ENCODE results near the gene MIOX.

The MIOX gene

DNA sequence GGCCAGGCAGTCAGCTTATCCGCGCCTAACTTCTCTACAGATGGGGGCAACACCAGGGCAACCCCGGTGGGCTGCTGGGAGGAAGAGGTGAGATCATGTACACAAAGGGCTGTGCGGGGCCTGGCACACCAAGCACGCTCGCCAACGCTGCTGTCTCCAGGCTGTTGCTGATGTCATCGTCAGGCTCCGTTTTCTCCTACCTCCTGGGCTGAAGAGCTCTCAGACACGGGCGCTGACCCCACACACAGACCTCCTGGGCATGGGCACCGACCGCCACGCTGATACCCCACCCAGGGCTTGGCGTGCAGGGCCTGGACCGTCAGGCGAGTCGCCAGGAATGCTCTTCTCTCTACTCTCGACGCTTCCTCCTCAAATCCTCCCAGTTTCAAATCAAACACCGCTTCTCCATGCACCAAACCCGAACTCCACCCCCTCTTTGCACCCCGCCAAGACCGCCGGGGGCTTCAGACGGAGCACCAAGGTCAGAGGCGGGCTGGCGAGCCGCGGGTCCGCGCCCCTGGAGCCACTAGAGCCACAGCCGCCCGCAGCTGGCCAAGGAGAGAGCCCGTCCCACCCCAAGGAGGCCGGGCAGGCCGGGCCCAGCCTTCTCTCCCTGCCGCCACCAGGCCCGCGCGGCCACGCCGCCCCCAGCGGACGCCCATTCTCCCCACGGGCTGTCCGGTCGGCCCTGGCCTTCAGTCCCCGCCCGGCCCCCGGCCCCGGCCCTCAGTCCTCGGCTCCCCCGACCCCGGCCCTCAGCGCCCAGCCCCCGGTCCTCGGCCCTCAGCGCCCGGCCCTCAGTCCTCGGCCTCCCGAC is 12.6 kb upstream of the MIOX start:
- H3K27me3 ChIP-seq (ENCODE audit: control insufficient read depth in 1 of 2, insufficient read depth in 2 of 2, low read length in 2 of 2) = no peaks in the 10 kb centered on the region

GRCh38 chr22:50474710-50475651 is 11.7 kb upstream of the MIOX start, which contains the start of gene SBF1:
TSS of gene SBF1 (minus strand) at chr22:50475035. CDS start at chr22:50474840, 195 bp downstream.
- Histone ChIP-seq H3K36me3 (ENCODE audit: control insufficient read depth in 1 of 2, insufficient read depth in 2 of 2, low read length in 2 of 2) (no peaks in the 10 kb centered on the region), H3K27ac (ENCODE audit: low read depth, low read length) (peak within 1 kb of the TSS; percentile 10), H3K4me1 (ENCODE audit: control insufficient read depth in 1 of 2, insufficient read depth in 2 of 2, low read length in 2 of 2) (peaks cover 41 to 46% of the 10 kb centered on the region in 2 donors), H3K27me3 (ENCODE audit: control insufficient read depth in 1 of 2, insufficient read depth in 2 of 2, low read length in 2 of 2) (peaks cover 0 to 2% of the 10 kb centered on the region in 2 donors), H3K9me3 (ENCODE audit: control insufficient read depth in 1 of 2, low read length in 2 of 2) (no peaks in the 10 kb centered on the region), H3K9ac (ENCODE audit: low read depth in 1 of 2, low read length in 2 of 2) (peak within 1 kb of the TSS; percentile 77 to 87), H3K4me3 (ENCODE audit: low read depth in 1 of 2, low read length in 2 of 2) (peak within 1 kb of the TSS; percentile 79 to 83)

More for the DNA sequence above, 12.6 kb upstream of the MIOX start:
- peaks cover 50 to 54% of the 10 kb centered on the region in 2 donors for H3K4me1 ChIP-seq (ENCODE audit: control insufficient read depth in 1 of 2, insufficient read depth in 2 of 2, low read length in 2 of 2)
- peak overlapping the region; percentile 73 to 87 for H3K9ac ChIP-seq (ENCODE audit: low read depth in 1 of 2, low read length in 2 of 2)
- no peaks in the 10 kb centered on the region for H3K9me3 ChIP-seq (ENCODE audit: control insufficient read depth in 1 of 2, low read length in 2 of 2)
- no peaks in the 10 kb centered on the region for H3K36me3 ChIP-seq (ENCODE audit: control insufficient read depth in 1 of 2, insufficient read depth in 2 of 2, low read length in 2 of 2)
- peak overlapping the region; percentile 79 to 83 for H3K4me3 ChIP-seq (ENCODE audit: low read depth in 1 of 2, low read length in 2 of 2)
- peak overlapping the region; percentile 10 for H3K27ac ChIP-seq (ENCODE audit: low read depth, low read length)

DNA sequence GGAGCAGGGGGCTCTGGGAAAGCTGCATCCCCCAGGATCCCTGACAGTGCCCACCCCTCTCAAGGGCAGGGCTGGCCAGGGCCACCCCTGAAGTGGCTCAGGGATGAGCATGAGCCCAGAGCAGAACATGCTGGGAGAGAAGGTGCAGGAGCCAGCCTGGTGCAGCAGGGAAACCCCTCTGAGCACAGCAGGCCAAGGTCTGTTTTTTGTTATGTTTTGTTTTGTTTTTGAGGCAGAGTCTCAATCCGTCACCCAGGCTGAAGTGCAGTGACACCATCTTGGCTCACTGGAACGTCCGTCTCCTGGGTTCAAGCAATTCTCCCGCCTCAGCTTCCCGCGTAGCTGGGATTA is 11.0 kb upstream of the MIOX start:
- no peaks in the 10 kb centered on the region for H3K9me3 ChIP-seq (ENCODE audit: control insufficient read depth in 1 of 2, low read length in 2 of 2)
- H3K36me3 ChIP-seq (ENCODE audit: control insufficient read depth in 1 of 2, insufficient read depth in 2 of 2, low read length in 2 of 2) = no peaks in the 10 kb centered on the region
- peaks cover 0 to 3% of the 10 kb centered on the region in 2 donors for H3K27me3 ChIP-seq (ENCODE audit: control insufficient read depth in 1 of 2, insufficient read depth in 2 of 2, low read length in 2 of 2)
- no peak overlapping the region for H3K27ac ChIP-seq (ENCODE audit: low read depth, low read length)
- peaks cover 34 to 39% of the 10 kb centered on the region in 2 donors for H3K4me1 ChIP-seq (ENCODE audit: control insufficient read depth in 1 of 2, insufficient read depth in 2 of 2, low read length in 2 of 2)
- peak overlapping the region; percentile 69 to 77 for H3K4me3 ChIP-seq (ENCODE audit: low read depth in 1 of 2, low read length in 2 of 2)
- H3K9ac ChIP-seq (ENCODE audit: low read depth in 1 of 2, low read length in 2 of 2) = peak overlapping the region; percentile 64 to 77

DNA sequence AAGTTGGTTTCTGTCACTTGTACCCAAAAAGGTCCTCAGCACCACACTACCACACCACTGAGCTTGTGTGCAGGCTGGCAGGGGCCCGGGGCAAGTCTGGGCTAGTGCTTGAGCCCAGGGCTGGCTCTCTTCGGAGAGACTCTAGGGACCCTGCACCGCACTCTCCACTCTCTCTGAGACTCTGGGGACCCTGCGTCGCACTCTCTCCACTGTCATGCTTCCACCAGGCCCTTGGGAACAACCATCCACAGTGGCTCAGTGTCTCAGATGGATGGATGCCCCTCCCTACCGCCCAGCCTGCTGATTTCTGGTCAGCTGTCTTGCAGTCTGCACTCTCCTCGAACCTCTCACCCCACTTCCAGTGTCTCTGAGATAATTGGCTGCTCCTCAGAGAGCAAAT is 9.8 kb upstream of the MIOX start:
- peaks cover 24 to 29% of the 10 kb centered on the region in 2 donors for H3K4me1 ChIP-seq (ENCODE audit: control insufficient read depth in 1 of 2, insufficient read depth in 2 of 2, low read length in 2 of 2)
- H3K4me3 ChIP-seq (ENCODE audit: low read depth in 1 of 2, low read length in 2 of 2) = no peak overlapping the region
- H3K27ac ChIP-seq (ENCODE audit: low read depth, low read length) = no peak overlapping the region
- H3K9ac ChIP-seq (ENCODE audit: low read depth in 1 of 2, low read length in 2 of 2) = no peak overlapping the region
- no peaks in the 10 kb centered on the region for H3K9me3 ChIP-seq (ENCODE audit: control insufficient read depth in 1 of 2, low read length in 2 of 2)
- peaks cover 0 to 4% of the 10 kb centered on the region in 2 donors for H3K27me3 ChIP-seq (ENCODE audit: control insufficient read depth in 1 of 2, insufficient read depth in 2 of 2, low read length in 2 of 2)
- H3K36me3 ChIP-seq (ENCODE audit: control insufficient read depth in 1 of 2, insufficient read depth in 2 of 2, low read length in 2 of 2) = no peaks in the 10 kb centered on the region

GRCh38 chr22:50477923-50478322 is 8.7 kb upstream of the MIOX start:
- no peak overlapping the region for H3K27ac ChIP-seq (ENCODE audit: low read depth, low read length)
- H3K27me3 ChIP-seq (ENCODE audit: control insufficient read depth in 1 of 2, insufficient read depth in 2 of 2, low read length in 2 of 2) = peaks cover 2 to 9% of the 10 kb centered on the region in 2 donors
- no peak overlapping the region for H3K4me3 ChIP-seq (ENCODE audit: low read depth in 1 of 2, low read length in 2 of 2)
- no peaks in the 10 kb centered on the region for H3K36me3 ChIP-seq (ENCODE audit: control insufficient read depth in 1 of 2, insufficient read depth in 2 of 2, low read length in 2 of 2)
- H3K4me1 ChIP-seq (ENCODE audit: control insufficient read depth in 1 of 2, insufficient read depth in 2 of 2, low read length in 2 of 2) = peaks cover 17 to 29% of the 10 kb centered on the region in 2 donors
- no peaks in the 10 kb centered on the region for H3K9me3 ChIP-seq (ENCODE audit: control insufficient read depth in 1 of 2, low read length in 2 of 2)
- H3K9ac ChIP-seq (ENCODE audit: low read depth in 1 of 2, low read length in 2 of 2) = no peak overlapping the region

DNA sequence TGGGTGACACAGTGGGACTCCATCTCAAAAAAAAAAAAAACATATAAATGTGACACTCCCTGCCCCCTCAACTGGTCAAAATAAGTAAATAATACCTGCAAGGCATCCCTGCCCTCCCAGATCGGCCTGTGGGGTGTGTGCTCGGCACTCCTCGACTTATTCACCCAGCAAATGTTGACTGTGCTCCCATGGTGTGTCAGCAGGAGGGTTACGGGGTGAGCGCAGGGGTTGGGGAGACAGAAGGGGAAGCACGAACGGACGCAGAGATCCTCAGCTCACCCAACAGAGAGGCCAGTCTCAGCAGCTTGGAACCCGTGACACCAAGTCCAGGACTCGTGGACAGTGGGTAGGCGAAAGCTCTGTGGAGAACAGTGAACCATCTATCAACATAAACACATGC is 6.9 kb upstream of the MIOX start:
- H3K36me3 ChIP-seq (ENCODE audit: control insufficient read depth in 1 of 2, insufficient read depth in 2 of 2, low read length in 2 of 2) = no peaks in the 10 kb centered on the region
- H3K4me1 ChIP-seq (ENCODE audit: control insufficient read depth in 1 of 2, insufficient read depth in 2 of 2, low read length in 2 of 2) = peaks cover 16 to 34% of the 10 kb centered on the region in 2 donors
- H3K27ac ChIP-seq (ENCODE audit: low read depth, low read length) = no peak overlapping the region
- H3K9me3 ChIP-seq (ENCODE audit: control insufficient read depth in 1 of 2, low read length in 2 of 2) = no peaks in the 10 kb centered on the region
- H3K27me3 ChIP-seq (ENCODE audit: control insufficient read depth in 1 of 2, insufficient read depth in 2 of 2, low read length in 2 of 2) = peaks cover 5 to 9% of the 10 kb centered on the region in 2 donors
- no peak overlapping the region for H3K4me3 ChIP-seq (ENCODE audit: low read depth in 1 of 2, low read length in 2 of 2)
- no peak overlapping the region for H3K9ac ChIP-seq (ENCODE audit: low read depth in 1 of 2, low read length in 2 of 2)

GRCh38 chr22:50481045-50481439 is 5.6 kb upstream of the MIOX start:
- Histone ChIP-seq H3K36me3 (ENCODE audit: control insufficient read depth in 1 of 2, insufficient read depth in 2 of 2, low read length in 2 of 2) (no peaks in the 10 kb centered on the region), H3K9ac (ENCODE audit: low read depth in 1 of 2, low read length in 2 of 2) (no peak overlapping the region), H3K4me3 (ENCODE audit: low read depth in 1 of 2, low read length in 2 of 2) (peak overlapping the region in 1 of 2 donors; percentile 62), H3K9me3 (ENCODE audit: control insufficient read depth in 1 of 2, low read length in 2 of 2) (no peaks in the 10 kb centered on the region), H3K27ac (ENCODE audit: low read depth, low read length) (no peak overlapping the region), H3K4me1 (ENCODE audit: control insufficient read depth in 1 of 2, insufficient read depth in 2 of 2, low read length in 2 of 2) (peaks cover 26 to 41% of the 10 kb centered on the region in 2 donors), H3K27me3 (ENCODE audit: control insufficient read depth in 1 of 2, insufficient read depth in 2 of 2, low read length in 2 of 2) (peaks cover 5 to 9% of the 10 kb centered on the region in 2 donors)

DNA sequence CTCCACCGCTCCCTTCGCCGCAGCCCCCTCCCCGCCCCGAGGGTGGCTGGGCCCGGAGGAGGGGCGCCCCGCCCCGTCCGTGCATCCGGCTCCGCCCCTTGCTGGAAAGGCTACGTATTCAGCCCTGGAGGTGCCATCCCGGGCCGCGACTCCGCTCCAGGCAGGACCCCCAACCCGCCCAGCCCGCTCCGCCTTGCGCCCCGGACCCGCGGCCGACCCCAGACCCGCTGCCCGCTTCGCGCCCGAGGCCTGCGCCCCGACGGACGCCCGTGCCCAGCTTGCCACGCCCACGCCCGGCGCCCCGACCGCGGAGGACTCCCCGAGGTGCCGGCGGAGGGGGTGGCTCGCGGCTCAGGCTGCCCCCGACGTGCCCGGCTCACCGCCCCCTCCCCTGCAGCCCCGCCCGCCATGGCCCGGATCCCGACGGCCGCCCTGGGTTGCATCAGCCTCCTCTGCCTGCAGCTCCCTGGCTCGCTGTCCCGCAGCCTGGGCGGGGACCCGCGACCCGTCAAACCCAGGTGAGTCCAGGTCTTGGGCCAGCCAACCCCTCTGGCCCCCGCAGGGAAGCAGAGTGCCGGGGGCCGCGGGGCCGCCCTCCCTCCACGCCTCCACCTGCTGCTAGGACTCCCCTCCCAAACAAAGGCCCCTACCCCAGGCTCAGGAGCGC is 5.1 kb upstream of the MIOX start, which contains the start of gene ADM2:
Gene ADM2 (plus strand): TSS at position 104 of the 667 bp plus-strand sequence. CDS start 305 bp downstream, at position 409.
- H3K27me3 ChIP-seq (ENCODE audit: control insufficient read depth in 1 of 2, insufficient read depth in 2 of 2, low read length in 2 of 2) = peaks cover 5 to 9% of the 10 kb centered on the region in 2 donors
- H3K9me3 ChIP-seq (ENCODE audit: control insufficient read depth in 1 of 2, low read length in 2 of 2) = no peaks in the 10 kb centered on the region
- peaks cover 26 to 41% of the 10 kb centered on the region in 2 donors for H3K4me1 ChIP-seq (ENCODE audit: control insufficient read depth in 1 of 2, insufficient read depth in 2 of 2, low read length in 2 of 2)
- H3K4me3 ChIP-seq (ENCODE audit: low read depth in 1 of 2, low read length in 2 of 2) = peak within 1 kb of the TSS; percentile 61 to 62
- H3K36me3 ChIP-seq (ENCODE audit: control insufficient read depth in 1 of 2, insufficient read depth in 2 of 2, low read length in 2 of 2) = no peaks in the 10 kb centered on the region
- peak within 1 kb of the TSS; percentile 54 to 57 for H3K9ac ChIP-seq (ENCODE audit: low read depth in 1 of 2, low read length in 2 of 2)
- peak within 1 kb of the TSS; percentile 20 for H3K27ac ChIP-seq (ENCODE audit: low read depth, low read length)

GRCh38 chr22:50482107-50483074 is 4.3 kb upstream of the MIOX start:
- H3K4me3 ChIP-seq (ENCODE audit: low read depth in 1 of 2, low read length in 2 of 2) = peak overlapping the region; percentile 61 to 62
- no peaks in the 10 kb centered on the region for H3K36me3 ChIP-seq (ENCODE audit: control insufficient read depth in 1 of 2, insufficient read depth in 2 of 2, low read length in 2 of 2)
- no peaks in the 10 kb centered on the region for H3K9me3 ChIP-seq (ENCODE audit: control insufficient read depth in 1 of 2, low read length in 2 of 2)
- H3K27ac ChIP-seq (ENCODE audit: low read depth, low read length) = peak overlapping the region; percentile 20
- peak overlapping the region; percentile 54 to 57 for H3K9ac ChIP-seq (ENCODE audit: low read depth in 1 of 2, low read length in 2 of 2)
- H3K27me3 ChIP-seq (ENCODE audit: control insufficient read depth in 1 of 2, insufficient read depth in 2 of 2, low read length in 2 of 2) = peaks cover 5 to 9% of the 10 kb centered on the region in 2 donors
- peaks cover 26 to 41% of the 10 kb centered on the region in 2 donors for H3K4me1 ChIP-seq (ENCODE audit: control insufficient read depth in 1 of 2, insufficient read depth in 2 of 2, low read length in 2 of 2)
